Measurements from ENCODE around the gene NACC2.

The NACC2 gene

GRCh38 chr9:136023410-136024225 is 71.5 kb downstream of the NACC2 start:
- H3K27me3 ChIP-seq (ENCODE audit: low read depth, low read length), result no peaks in the 10 kb centered on the region
- no peaks in the 10 kb centered on the region for H4K20me1 ChIP-seq (ENCODE audit: insufficient read depth, low read length)
- no peak overlapping the region for H3K9ac ChIP-seq (ENCODE audit: low read length)
- TF ChIP-seq EZH2phosphoT487 (IDR thresholded peaks at IDR 0.05; ENCODE audit: low read depth) (no peak), CTCF (IDR thresholded peaks at IDR 0.05; ENCODE audit: low read depth, low read length) (no peak)
- H3K4me1 ChIP-seq (ENCODE audit: low read length), result no peaks in the 10 kb centered on the region
- no peaks in the 10 kb centered on the region for H3K36me3 ChIP-seq (replicated peaks; ENCODE audit: low read depth, low read length)
- no peak overlapping the region for H2AFZ ChIP-seq (ENCODE audit: low read depth, low read length)
- H3K4me2 ChIP-seq (ENCODE audit: low read length), result no peak overlapping the region
- no peak overlapping the region for H3K27ac ChIP-seq (ENCODE audit: low read length)
- H3K9me3 ChIP-seq (ENCODE audit: insufficient read depth, low read length), result no peaks in the 10 kb centered on the region
- H3K4me3 ChIP-seq (ENCODE audit: low read length), result no peak overlapping the region
- no peaks in the 10 kb centered on the region for H3K79me2 ChIP-seq (ENCODE audit: low read length)

GRCh38 chr9:136022731-136023409 is 72.2 kb downstream of the NACC2 start:
- H3K36me3 ChIP-seq (replicated peaks; ENCODE audit: low read depth, low read length), result no peaks in the 10 kb centered on the region
- H3K4me1 ChIP-seq (ENCODE audit: low read length), result no peaks in the 10 kb centered on the region
- no peak overlapping the region for H3K9ac ChIP-seq (ENCODE audit: low read length)
- no peaks in the 10 kb centered on the region for H4K20me1 ChIP-seq (ENCODE audit: insufficient read depth, low read length)
- H3K4me3 ChIP-seq (ENCODE audit: low read length), result no peak overlapping the region
- no peaks in the 10 kb centered on the region for H3K79me2 ChIP-seq (ENCODE audit: low read length)
- H3K27me3 ChIP-seq (ENCODE audit: low read depth, low read length), result no peaks in the 10 kb centered on the region
- TF ChIP-seq CTCF (IDR thresholded peaks at IDR 0.05; ENCODE audit: low read depth, low read length) (no peak), EZH2phosphoT487 (IDR thresholded peaks at IDR 0.05; ENCODE audit: low read depth) (no peak)
- no peak overlapping the region for H2AFZ ChIP-seq (ENCODE audit: low read depth, low read length)
- no peak overlapping the region for H3K4me2 ChIP-seq (ENCODE audit: low read length)
- no peak overlapping the region for H3K27ac ChIP-seq (ENCODE audit: low read length)
- no peaks in the 10 kb centered on the region for H3K9me3 ChIP-seq (ENCODE audit: insufficient read depth, low read length)

DNA sequence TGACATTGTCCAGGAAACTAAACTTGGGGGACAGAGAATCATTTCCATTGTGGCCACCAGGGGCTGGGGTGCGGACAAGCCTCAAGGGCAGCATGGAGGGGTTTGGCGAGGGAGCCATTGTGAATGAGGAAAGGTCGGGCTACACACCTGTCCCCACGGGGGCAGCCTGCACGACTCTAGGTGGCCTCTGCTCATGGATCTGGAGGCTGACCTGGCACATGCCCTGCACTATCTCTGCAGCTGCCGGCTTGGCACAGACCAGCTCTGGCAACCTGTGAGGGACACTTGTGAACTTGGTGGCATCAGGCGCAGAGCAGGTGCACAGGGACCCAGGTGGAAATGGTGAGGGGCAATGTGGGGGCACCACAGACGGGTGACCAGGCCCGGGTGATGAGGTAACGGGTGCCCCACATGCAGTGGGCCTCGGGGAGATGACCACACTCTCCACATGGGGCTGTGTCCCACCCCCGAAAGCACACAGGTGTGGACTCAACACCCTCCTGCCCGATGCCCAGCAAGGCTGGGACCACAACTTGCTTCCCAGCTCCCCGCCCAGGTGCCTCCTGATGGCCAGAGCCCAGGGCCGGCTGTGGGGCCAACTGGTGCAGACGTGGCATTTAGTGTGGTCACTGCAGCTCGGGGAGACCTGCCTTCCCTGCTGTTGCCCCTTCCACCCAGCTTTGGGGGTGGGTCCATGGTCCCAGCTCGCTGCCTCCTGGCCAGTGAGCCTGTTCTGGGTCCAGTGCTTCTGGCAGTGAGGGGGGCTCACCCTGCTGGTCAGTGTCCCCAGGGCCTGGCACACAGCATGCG is 73.0 kb downstream of the NACC2 start:
- no peak overlapping the region for H3K9ac ChIP-seq (ENCODE audit: low read length)
- no peaks in the 10 kb centered on the region for H3K79me2 ChIP-seq (ENCODE audit: low read length)
- TF ChIP-seq CTCF (IDR thresholded peaks at IDR 0.05; ENCODE audit: low read depth, low read length) (no peak), EZH2phosphoT487 (IDR thresholded peaks at IDR 0.05; ENCODE audit: low read depth) (no peak)
- H3K36me3 ChIP-seq (replicated peaks; ENCODE audit: low read depth, low read length), result no peaks in the 10 kb centered on the region
- H3K27ac ChIP-seq (ENCODE audit: low read length), result no peak overlapping the region
- no peak overlapping the region for H2AFZ ChIP-seq (ENCODE audit: low read depth, low read length)
- no peaks in the 10 kb centered on the region; the same call in 1 of the 2 replicates for H4K20me1 ChIP-seq (ENCODE audit: insufficient read depth, low read length)
- H3K27me3 ChIP-seq (ENCODE audit: low read depth, low read length), result no peaks in the 10 kb centered on the region
- H3K4me2 ChIP-seq (ENCODE audit: low read length), result no peak overlapping the region
- no peaks in the 10 kb centered on the region for H3K4me1 ChIP-seq (ENCODE audit: low read length)
- no peaks in the 10 kb centered on the region for H3K9me3 ChIP-seq (ENCODE audit: insufficient read depth, low read length)
- no peak overlapping the region for H3K4me3 ChIP-seq (ENCODE audit: low read length)

Measured in OCI-LY3 (cell line).